OCI-LY1 (cell line): ENCODE data around the gene NEUROD2.

Experiments used
- H2AFZ ChIP-seq: fragments of 200-600 bp; sonication (generic), shearing (Covaris generic); 2 replicates; pipeline ENCODE4 v1.6.0; 2014; ENCODE audit warnings: antibody characterized with exemption, mild to moderate bottlenecking, low read length
- H3F3A ChIP-seq: fragments of 200-600 bp; sonication (generic), shearing (Covaris generic); 2 replicates; pipeline ENCODE4 v1.6.0; 2014; ENCODE audit warnings: mild to moderate bottlenecking, antibody characterized with exemption, low read length, moderate library complexity; ENCODE audit not compliant: insufficient read depth
- H3K27ac ChIP-seq: fragments of 200-600 bp; sonication (generic); 2 replicates; pipeline ENCODE4 v1.5.1; 2014; ENCODE audit warnings: low read length, mixed run types, mild to moderate bottlenecking, low read depth; ENCODE audit not compliant: poor library complexity, severe bottlenecking
- H3K27me3 ChIP-seq: fragments of 200-600 bp; sonication (generic); 2 replicates; pipeline ENCODE4 v1.6.0; 2014; ENCODE audit warnings: antibody characterized with exemption, mild to moderate bottlenecking, low read length, moderate library complexity; ENCODE audit not compliant: insufficient read depth
- H3K36me3 ChIP-seq: fragments of 200-600 bp; sonication (generic); 2 replicates; pipeline ENCODE4 v1.6.1; 2014; ENCODE audit warnings: mild to moderate bottlenecking, antibody characterized with exemption, low read length, moderate library complexity, mixed read lengths; ENCODE audit not compliant: insufficient read depth
- H3K4me1 ChIP-seq: fragments of 200-600 bp; sonication (generic); 2 replicates; pipeline ENCODE4 v1.5.1; 2014; ENCODE audit warnings: mild to moderate bottlenecking, low read length, moderate library complexity; ENCODE audit not compliant: insufficient read depth, severe bottlenecking
- H3K4me2 ChIP-seq: fragments of 200-600 bp; sonication (generic), shearing (Covaris generic); 2 replicates; pipeline ENCODE4 v1.6.1; 2014; ENCODE audit warnings: low read length
- H3K4me3 ChIP-seq: fragments of 200-600 bp; sonication (generic); 2 replicates; pipeline ENCODE4 v1.5.1; 2014; ENCODE audit warnings: low read length, low read depth, mild to moderate bottlenecking, mixed read lengths; ENCODE audit not compliant: poor library complexity, severe bottlenecking
- H3K79me2 ChIP-seq: fragments of 200-600 bp; shearing (Covaris generic); 2 replicates; pipeline ENCODE4 v1.6.1; 2016; ENCODE audit warnings: mixed run types, low read length, mixed read lengths; ENCODE audit not compliant: insufficient read depth
- H3K9ac ChIP-seq: fragments of 200-600 bp; sonication (generic), shearing (Covaris generic); 2 replicates; pipeline ENCODE4 v1.6.1; 2014; ENCODE audit warnings: mild to moderate bottlenecking, low read length, mixed read lengths
- H3K9me2 ChIP-seq: fragments of 200-600 bp; sonication (generic), shearing (Covaris generic); 2 replicates; pipeline ENCODE4 v1.6.1; 2014; ENCODE audit warnings: low read depth, mild to moderate bottlenecking, low read length, mixed read lengths
- H3K9me3 ChIP-seq: fragments of 200-600 bp; shearing (Covaris generic); 2 replicates; pipeline ENCODE4 v1.6.1; 2014; ENCODE audit warnings: low read length, mixed read lengths
- H4K20me1 ChIP-seq: fragments of 200-600 bp; sonication (generic), shearing (Covaris generic); 2 replicates; pipeline ENCODE4 v1.6.0; 2016; ENCODE audit warnings: mild to moderate bottlenecking, low read length; ENCODE audit not compliant: insufficient read depth
- CTCF ChIP-seq: fragments of 200-600 bp; sonication (generic), shearing (Covaris generic); IDR thresholded peaks from 2 replicates; pipeline ENCODE4 v1.5.1; 2017; ENCODE audit warnings: mild to moderate bottlenecking, antibody characterized with exemption, low read length, moderate library complexity, mixed read lengths
- EZH2 ChIP-seq: fragments of 200-600 bp; sonication (generic), shearing (Covaris generic); IDR thresholded peaks from 2 replicates; pipeline ENCODE4 v1.8.0; 2017; ENCODE audit warnings: borderline replicate concordance, mixed run types, mild to moderate bottlenecking, antibody characterized with exemption, low read length, moderate library complexity, mixed read lengths

Gene NEUROD2

GRCh38 chr17:39629898-39630297 is 22.2 kb upstream of the NEUROD2 start:
- TF ChIP-seq EZH2, result no peak
- TF ChIP-seq CTCF, result no peak
- H3K79me2 ChIP-seq, result no peaks in the 10 kb centered on the region
- H3K9me2 ChIP-seq, result no peaks in the 10 kb centered on the region
- H3K27me3 ChIP-seq, result no peaks in the 10 kb centered on the region
- H4K20me1 ChIP-seq, result no peaks in the 10 kb centered on the region
- no peak overlapping the region for H3K4me2 ChIP-seq
- no peaks in the 10 kb centered on the region for H3K9me3 ChIP-seq
- no peaks in the 10 kb centered on the region for H3K4me1 ChIP-seq
- no peak overlapping the region for H3K9ac ChIP-seq
- H2AFZ ChIP-seq, result no peak overlapping the region
- H3K4me3 ChIP-seq, result no peak overlapping the region
- no peaks in the 10 kb centered on the region for H3F3A ChIP-seq
- H3K27ac ChIP-seq, result no peak overlapping the region
- H3K36me3 ChIP-seq, result no peaks in the 10 kb centered on the region

- H3K27ac ChIP-seq, result no peak overlapping the region
- no peaks in the 10 kb centered on the region for H3K36me3 ChIP-seq
- H3K4me3 ChIP-seq, result no peak overlapping the region
- H3K9me3 ChIP-seq, result no peaks in the 10 kb centered on the region
- no peak overlapping the region for H3K9ac ChIP-seq
- no peak overlapping the region for H3K4me2 ChIP-seq
- no peak overlapping the region for H2AFZ ChIP-seq
- no peaks in the 10 kb centered on the region for H3K9me2 ChIP-seq
- H3F3A ChIP-seq, result no peaks in the 10 kb centered on the region
- H3K4me1 ChIP-seq, result no peaks in the 10 kb centered on the region
- no peaks in the 10 kb centered on the region for H3K79me2 ChIP-seq
- H3K27me3 ChIP-seq, result no peaks in the 10 kb centered on the region
- TF ChIP-seq CTCF, result no peak
- TF ChIP-seq EZH2, result no peak
- no peaks in the 10 kb centered on the region for H4K20me1 ChIP-seq
Observed at GRCh38 chr17:39629494-39629880, 21.8 kb upstream of the NEUROD2 start.

GRCh38 chr17:39628655-39629493 is 21.2 kb upstream of the NEUROD2 start:
- Histone ChIP-seq H4K20me1 (no peaks in the 10 kb centered on the region), H3K27ac (no peak overlapping the region), H3K9me3 (no peaks in the 10 kb centered on the region), H3K9ac (no peak overlapping the region), H3K27me3 (no peaks in the 10 kb centered on the region), H2AFZ (no peak overlapping the region), H3K79me2 (no peaks in the 10 kb centered on the region), H3K9me2 (no peaks in the 10 kb centered on the region), H3K4me1 (no peaks in the 10 kb centered on the region), H3K4me2 (no peak overlapping the region), H3K4me3 (no peak overlapping the region), H3K36me3 (no peaks in the 10 kb centered on the region), H3F3A (no peaks in the 10 kb centered on the region)
- no peak for TF ChIP-seq CTCF
- no peak for TF ChIP-seq EZH2
